ENCODE results near the gene GCAT.

GCAT gene

DNA sequence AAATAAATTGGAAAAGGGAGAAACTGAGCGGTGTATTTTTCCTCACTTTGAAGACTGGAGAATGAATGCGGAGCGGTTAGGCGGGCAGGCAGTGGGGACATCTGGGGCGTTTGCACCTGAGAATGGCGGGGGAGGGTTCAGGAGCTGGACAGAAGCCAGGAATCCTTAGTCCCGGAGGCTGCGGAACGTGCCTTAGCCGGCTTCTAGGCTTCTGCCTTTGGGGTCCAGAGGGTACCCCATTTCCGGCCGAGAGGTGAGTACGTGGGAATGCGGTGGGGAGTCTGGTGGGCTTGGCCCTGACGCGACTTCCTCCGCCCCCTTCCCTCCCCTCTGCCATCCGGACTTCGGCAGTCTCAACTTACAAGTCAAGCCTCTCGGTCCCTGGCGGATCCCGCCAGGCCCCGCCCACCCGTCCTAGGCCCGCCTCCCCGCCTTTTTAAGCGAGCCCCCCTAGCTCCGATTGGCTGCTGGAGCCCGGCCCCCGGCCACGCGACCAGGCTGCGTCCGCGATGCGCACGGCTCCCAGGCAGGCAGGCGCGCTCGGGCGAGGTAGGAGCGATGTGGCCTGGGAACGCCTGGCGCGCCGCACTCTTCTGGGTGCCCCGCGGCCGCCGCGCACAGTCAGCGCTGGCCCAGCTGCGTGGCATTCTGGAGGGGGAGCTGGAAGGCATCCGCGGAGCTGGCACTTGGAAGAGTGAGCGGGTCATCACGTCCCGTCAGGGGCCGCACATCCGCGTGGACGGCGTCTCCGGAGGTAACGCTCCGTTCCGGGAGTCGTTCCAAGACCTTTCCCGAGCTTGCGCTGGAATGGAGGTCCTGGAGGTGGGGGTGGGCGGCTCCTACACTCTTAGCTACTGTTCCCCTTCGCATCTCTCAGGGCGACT lies at the start of gene GCAT:
TSS of gene GCAT (plus strand) at position 525 of the 884 bp plus-strand sequence. CDS start at position 559, 34 bp downstream.
- DNase-seq (ENCODE audit: low spot score) = peak; percentile 98

DNA sequence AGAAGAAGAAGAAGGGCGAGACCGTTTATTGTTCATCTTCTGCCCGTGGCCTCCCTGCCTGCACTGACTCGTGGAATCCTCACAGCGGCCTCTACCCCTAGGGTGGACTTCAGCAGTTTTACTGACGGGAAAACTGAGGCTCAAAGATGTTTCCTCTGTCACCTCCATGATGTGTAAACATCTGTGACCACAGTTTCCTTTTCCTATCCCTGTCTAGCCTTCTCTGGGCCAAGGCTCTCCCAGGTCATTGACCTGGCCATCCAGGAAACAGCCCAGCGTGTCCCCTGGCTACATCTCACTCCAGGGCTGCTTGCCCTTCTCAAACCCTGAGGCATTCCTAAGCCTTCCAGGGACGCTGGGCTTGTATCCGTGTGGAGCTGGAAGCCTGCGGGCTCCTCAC lies 49.0 kb upstream of the GCAT start:
- DNase-seq (ENCODE audit: low spot score) = no peak

DNA sequence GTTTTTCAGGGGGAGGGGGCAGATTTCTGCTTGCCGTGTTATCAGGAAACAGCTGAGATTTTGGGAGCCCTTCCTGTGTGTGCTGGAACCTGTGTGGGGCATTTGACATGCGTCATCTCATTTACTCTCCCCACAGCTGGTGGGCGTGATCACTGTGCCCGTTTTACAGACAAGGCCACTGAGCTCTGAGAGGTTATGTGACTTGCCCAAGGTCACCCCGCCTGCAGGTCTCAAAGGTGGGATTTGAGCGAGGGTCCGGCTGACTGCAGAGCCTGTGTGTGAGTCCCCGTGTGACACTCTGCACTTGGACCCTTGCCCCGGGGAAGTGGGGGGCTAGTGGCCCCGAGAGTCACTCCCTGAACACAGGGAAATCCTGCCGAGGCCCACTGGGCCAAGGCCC lies 48.5 kb upstream of the GCAT start:
- DNase-seq (ENCODE audit: low spot score) = no peak

DNA sequence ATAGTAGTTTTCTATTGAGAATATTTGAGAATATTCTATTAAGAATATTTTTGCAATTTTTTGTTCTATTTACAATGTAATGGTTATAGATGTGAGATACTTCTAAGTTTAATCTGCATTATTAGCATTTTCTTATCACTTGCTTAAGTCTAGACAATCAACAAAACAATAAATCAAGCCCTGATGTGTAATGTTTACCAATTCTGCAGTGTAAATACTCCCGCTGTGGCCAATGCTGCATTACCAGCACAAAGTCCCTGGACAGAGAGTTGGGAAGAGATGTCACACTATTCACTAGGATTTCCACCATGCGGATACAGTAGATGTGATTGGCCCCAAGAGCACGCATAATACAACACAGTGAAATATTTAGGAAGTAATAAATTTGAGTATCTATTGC lies 47.6 kb upstream of the GCAT start:
- no peak for DNase-seq (ENCODE audit: low spot score)

DNA sequence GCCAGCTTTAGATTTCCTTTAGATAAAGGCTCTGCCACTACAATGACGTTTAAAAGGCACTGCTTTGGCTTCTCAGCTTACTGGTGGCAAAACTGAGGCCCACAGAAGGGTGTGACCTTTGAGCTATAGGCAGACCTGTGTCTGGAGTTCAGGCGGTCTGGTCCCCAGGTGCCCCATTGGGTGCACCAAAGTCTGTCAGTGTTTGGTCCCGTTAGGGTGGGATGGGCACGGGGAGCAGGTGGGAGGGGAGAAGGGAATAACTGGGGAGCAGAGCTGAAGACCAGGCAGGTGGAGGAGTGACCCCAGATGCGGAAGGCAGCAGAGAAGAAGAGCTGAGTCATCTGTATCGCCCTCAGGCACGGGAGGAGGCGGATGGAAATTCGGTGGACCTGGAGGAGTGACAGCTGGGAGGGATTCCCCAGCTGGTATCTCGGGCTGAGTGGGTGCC lies 45.3 kb upstream of the GCAT start:
- no peak for DNase-seq (ENCODE audit: low spot score)

DNA sequence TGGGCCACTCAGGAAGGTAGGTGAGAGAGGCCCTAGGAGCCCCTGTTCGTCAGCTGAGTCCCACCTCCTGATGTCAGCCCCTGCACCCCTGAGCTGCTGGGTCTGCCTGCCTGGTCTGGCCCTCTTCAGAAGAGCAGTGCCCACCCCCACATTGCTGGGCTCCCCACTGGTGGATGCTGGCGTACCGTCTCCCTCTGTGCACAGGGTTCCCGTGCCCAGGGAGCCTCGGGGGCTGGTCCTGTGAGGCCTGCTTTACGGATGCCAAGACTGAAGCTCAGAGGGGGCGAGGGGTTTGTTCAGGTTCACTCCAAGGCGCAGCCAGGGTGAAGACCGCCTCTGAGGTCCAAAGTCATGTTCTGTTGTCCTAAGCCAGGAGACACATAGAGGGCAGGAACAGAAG lies 44.7 kb upstream of the GCAT start:
- DNase-seq (ENCODE audit: low spot score) = no peak

DNA sequence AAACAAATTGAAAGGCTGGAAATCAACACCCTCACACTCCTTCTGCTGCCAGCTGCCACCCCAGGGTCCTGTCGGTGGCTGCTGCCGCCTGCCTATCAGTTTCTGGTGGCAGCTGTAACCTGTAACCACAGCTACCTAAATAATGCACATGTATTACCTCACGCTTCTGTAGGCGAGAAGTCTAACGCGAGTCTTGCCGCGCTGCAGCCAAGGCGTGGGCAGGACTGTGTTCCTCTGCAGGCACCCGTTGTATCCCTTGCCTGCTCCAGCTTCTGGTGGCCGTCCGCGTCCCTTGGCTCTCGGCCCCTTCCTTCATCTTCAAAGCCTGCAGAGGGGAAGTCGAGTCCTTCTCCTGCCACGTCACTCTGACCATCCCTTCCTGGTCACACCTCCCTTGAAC lies 44.1 kb upstream of the GCAT start:
- DNase-seq (ENCODE audit: low spot score) = no peak

DNA sequence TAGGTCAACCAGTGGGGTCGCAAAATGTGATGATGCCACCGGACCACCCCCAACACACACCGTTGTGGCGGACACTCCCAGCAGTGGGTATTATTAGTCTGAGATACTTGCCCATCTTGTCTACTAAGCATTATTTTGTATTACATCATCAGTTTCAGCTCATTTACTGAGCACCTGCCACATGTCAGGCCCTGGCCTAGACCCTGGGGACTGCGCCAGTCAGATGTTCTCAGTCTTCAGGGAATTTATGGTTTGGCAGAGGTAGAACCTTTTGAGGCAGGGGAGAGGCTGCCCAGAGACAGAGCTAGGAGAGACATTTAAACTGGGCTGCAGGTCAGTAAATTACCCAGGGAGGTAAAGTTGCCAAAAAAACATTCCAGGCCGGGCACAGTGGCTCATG lies 43.1 kb upstream of the GCAT start:
- DNase-seq (ENCODE audit: low spot score) = no peak

DNA sequence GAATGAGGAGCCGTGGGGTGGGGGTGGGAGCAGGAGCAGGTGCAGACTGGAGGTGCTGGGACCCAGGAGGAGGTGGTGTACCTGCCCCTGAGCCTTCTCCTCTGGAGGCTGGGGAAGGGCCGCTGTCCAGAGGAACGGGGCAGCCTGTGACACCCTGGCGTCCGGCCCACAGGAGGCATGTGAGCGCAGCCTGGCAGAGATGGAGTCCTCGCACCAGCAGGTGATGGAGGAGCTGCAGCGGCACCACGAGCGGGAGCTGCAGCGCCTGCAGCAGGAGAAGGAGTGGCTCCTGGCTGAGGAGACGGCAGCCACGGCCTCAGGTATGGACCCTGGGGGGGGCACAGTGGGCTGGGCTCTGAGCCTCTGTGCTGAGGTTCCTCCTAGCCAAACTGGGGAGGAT lies 42.2 kb upstream of the GCAT start:
- no peak for DNase-seq (ENCODE audit: low spot score)

DNA sequence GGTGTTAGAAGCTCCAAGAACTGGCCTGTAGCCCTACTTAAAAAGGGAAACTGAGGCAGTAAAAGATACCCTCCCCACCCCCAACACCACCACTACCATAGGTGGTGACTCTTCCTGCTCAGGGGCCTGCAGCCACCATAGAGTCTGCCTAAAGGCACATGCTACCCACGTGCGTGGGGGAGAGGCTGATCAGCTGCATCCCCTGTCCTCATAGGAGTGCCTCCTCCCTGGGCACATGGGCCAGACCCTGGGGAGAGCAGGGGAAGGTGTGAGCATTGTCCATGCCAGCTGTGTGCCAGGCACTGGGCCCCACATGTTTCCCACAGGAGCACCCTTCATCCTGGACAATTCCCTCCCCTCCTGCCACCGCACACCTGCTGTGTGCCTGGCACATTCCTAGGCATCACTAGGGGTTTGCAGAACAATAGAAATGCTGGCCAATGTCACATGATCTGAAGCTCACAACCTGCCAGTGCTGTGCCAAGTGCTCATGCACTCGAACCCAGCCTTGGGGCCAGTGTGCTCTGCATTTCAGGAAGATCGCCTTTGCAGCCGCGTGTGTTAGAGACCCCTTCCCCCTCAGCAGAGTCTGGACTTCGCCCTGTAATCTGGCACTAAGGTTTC lies 41.7 kb upstream of the GCAT start:
- DNase-seq (ENCODE audit: low spot score) = no peak

DNA sequence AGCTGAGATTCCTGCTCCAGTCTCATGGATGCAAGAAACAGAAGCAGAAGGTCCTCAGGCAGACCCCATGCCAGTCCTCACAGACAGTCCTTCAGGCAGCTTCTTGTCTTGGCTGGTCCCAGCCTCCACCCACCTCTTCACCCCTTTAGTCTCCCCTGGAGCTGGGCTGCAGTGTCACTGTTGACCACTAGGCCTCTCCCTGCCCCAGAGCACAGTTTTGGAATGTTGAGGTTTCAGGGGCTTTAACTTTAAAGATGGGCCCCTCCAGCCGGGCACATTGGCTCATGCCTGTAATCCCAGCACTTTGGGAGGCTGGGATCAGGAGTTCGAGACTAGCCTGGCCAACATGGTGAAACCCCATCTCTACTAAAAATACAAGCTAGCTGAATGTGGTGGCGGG lies 39.5 kb upstream of the GCAT start:
- no peak for DNase-seq (ENCODE audit: low spot score)

DNA sequence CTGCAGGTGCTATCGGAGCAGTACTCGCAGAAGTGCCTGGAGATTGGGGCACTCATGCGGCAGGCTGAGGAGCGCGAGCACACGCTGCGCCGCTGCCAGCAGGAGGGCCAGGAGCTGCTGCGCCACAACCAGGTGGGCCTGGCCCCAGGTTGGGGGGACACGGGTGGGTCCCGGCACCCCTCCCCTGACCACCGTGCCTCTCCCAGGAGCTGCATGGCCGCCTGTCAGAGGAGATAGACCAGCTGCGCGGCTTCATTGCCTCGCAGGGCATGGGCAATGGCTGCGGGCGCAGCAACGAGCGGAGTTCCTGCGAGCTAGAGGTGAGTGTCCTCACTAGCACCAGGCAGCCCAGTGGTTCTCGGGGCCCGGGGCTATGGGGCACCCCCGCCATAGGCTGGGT lies 38.7 kb upstream of the GCAT start:
- DNase-seq (ENCODE audit: low spot score) = no peak

DNA sequence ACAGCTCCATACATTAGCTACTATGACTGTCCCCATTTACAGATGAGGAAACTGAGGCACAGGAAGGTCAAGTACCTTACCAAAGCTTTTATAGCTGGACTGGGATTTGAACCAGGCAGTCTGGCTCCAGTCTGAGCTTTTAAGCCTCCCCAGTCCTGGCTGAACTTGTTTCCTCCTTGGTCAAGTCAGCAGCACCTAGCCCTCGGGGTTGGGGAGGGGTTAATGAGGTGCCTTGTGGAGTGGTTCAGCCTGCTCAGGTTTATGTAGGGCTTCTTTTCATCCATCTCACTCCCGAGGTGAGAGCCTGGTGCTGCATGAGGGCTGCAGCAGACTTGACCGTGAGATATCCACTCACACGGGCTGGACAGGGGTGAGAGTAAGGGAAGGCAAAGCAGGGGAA lies 36.7 kb upstream of the GCAT start:
- no peak for DNase-seq (ENCODE audit: low spot score)

DNA sequence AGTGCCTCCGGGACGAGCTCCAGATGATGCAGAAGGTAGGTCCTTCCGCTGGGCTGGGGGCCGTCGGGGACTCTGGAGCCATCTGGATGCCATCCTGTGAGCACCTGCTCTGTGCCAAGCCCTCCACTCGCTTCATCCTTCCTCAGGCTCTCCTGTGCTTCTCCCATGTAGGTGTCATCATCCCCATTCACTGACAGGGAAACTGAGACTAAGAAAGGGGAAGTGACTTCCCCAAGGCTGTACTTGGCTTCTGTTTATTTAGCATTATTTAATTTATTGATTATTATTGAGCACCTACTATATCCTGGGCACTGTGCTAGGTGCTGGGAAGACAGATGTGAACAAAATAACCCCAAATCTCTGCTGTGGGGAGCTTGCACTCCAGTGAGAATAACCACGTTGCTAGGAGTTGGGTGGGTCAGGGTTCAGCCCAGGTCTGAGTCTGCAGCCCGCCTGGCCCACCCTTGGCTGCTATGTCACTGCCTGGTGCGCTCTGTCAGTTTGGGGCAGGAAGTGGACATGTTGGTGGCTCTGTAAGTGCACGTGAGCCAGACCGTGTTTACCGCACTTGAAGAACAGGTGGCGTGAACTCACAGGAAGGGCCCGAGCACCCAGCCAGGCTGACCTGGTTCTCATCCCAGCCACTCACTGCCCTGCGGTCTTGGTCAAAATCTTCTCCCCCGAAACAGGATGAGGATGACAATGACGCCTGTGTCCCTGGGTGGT lies 35.9 kb upstream of the GCAT start:
- no peak for DNase-seq (ENCODE audit: low spot score)

DNA sequence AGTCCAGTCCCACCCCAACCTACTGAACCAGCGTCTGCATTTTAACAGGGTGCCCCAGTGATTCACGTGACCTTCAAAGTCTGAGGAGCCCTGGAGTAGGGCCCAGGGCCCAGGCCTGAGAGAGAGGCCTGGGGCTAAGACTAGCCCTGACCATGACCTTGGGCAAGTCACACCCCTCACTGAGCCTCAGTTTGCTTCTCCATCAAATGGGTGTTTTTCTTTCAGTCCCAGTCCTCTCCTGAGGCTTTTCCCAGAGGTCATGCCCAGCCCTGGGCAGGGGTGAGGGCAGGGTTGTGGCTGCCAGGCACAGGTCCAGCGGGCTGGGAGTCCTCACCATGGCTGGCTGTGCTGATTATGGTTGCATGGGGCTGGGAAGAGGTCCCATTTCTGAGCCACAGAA lies 33.0 kb upstream of the GCAT start:
- DNase-seq (ENCODE audit: low spot score) = no peak

DNA sequence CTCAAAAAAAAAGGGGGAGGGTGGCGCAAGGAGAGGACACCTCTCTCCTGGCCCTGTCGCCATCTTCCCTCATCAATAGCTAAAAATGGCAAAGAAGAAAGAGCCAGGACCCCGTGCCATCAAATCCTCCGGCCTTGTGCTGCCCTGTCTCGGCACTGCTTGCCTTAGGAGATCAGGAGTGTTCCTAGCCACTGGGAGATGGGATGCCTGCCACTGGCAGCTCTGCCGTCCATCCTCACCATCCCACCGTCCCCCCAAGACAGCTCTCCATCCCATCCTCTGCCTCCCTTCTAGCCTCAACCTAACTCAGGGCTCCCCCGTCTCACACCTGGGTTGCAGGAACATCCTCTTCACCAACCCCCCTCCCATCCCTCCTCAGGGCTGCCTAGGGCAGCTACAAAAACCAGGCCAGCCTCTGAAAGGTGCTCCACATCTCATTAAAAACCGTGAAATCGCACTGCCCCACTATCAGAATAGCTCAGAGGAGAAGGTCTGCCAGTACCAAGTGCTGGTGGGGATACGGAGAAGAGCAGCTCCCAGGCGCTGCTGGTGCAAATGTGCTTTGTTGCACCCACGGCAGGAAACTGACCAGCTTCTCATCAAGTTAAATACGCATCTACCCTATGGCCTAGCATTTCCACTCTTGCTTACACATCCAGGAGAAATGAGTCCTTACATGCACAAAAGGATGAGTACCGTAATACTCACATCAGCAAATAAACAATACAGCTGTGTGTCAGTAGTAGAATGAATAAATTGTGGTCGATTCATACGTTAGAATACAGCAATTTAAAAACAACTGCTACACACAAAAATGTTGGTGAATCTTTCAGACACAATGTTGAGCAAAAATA lies 31.7 kb upstream of the GCAT start:
- no peak for DNase-seq (ENCODE audit: low spot score)

DNA sequence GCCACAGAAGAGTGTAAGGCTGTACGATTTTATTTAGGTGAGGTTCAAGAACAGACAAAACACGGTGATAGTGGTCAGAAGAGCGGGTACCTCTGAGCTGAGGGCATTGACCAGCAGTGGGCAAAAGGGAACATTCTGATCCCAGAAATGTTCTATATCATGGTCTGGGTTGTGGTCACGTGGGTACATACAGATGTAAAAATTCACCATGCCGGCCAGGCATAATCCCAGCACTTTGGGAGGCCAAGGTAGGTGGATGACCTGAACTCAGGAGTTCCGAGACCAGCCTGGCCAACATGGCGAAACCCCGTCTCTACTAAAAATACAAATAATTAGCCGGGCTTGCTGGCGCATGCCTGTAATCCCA lies 31.1 kb upstream of the GCAT start:
- no peak for DNase-seq (ENCODE audit: low spot score)

DNA sequence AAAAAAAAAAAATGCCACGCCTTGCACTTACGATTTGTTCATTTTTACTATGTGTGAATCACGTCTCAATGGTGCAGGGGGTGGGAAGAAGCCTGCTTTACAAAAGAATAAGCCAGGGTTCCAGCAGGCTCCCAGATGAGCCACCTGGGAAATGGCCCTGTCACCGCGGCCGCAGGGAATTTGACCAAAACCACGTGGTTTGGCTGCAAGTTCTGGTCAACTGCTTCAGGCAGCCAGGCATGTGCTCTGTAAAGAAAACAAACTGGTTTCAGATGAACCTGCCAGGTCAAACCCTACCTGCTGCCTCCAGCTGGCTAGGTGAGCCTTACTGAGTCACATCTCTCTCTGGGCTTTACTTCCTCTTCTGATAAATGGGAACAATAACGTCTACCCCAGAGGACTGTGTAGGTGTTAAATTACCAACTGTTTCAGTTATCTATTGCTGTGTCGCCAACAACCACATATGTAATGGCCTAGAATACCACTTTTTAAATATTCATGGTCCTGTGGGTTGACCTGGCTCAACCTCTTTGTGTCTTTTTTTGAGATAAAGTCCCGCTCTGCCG lies 30.5 kb upstream of the GCAT start:
- DNase-seq (ENCODE audit: low spot score) = no peak

DNA sequence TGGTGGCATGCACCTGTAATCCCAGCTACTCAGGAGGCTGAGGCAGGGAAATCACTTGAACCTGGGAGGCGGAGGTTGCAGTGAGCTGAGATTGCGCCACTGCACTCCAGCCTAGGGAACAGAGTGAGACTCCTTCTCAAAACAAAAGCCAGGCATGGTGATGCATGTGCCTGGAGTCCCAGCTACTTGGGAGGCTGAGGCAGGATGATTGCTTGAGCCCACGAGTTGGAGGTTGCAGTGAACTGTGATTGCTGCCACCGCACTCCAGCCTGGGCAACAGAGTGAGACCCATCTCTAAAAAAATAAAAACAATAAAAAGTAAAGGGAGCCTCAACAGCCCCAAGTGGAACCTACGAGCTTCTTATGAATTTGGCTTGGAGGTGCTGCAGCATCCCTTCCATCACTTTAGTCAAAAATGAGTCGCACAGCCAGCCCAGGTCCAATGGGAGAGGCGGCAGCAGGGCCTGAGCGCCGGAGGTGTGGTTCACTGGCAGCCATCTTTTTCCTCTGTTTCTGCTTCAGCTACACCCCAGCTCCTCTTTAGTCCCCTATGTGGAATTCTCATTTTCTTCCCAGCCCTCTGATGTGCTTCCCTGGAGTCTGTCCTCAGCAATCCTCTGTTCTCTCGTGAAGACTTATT lies 29.2 kb upstream of the GCAT start:
- DNase-seq (ENCODE audit: low spot score) = no peak

DNA sequence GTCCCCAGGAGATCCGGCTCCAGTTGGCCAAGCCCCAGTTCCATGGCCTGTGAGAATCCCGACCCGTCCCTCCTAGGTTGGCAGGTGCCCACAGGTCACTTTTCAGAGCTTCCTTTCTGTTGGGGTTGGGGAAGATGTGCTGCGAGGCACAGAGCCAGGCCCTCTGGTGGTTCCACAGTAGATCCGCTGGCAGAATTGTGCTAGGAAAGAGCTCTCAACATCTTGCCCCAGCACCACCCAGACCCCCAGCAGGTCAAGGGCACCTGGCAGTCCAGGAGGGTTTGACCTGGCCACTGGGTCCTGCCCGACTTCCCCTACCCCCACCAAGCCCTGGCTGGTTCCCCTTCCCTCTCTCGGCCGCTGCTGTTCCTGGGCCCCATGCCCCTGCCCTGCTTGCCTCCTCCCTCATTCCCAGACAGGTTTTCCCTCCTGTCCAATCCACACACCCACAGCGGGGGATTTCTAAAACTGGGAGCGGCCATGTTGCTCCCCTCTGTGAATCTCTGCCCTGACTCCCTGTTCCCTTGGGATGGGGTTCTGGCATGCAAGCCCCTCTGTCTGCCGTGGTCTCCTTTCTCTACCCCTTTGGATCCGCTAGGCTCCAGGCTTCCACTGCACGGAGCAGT lies 26.2 kb upstream of the GCAT start:
- no peak for DNase-seq (ENCODE audit: low spot score)
